SK-N-SH (cell line): ENCODE data around the gene TSPO2. TPM values are rescaled to one million over a fixed set of nuclear protein-coding genes. Genes with fewer than 3 reads are reported as not detected.
"Not testable (repeated sequence)": the region's sequence is repeated elsewhere in the genome, so short reads cannot be mapped to it uniquely, and the experiment has no call there.

ENCODE experiments used
- CTCF ChIA-PET: fragments of 300-600, 350-600 bp; formaldehyde crosslinking; extraction: SDS; loops from one replicate; lab custom pipeline; 2021; lab: Yijun Ruan, JAX
- POLR2A ChIA-PET: fragments of 350-600 bp; sonication (Branson Sonifier 250); formaldehyde crosslinking; extraction: SDS; loops from one replicate; lab custom pipeline; 2020; ENCODE audit warnings: antibody characterized with exemption, inconsistent platforms; lab: Yijun Ruan, JAX
- DNase-seq: peaks from one replicate; pipeline ENCODE4 v3.0.0; 2012
- H2AFZ ChIP-seq: fragments of 200-600 bp; sonication (generic); 2 replicates; pipeline ENCODE4 v1.8.1; 2016; ENCODE audit warnings: antibody characterized with exemption, mild to moderate bottlenecking, low read depth
- H3F3A ChIP-seq: fragments of 200-600 bp; sonication (generic); replicated peaks from 2 replicates; pipeline ENCODE3; 2016; ENCODE audit warnings: antibody characterized with exemption, mild to moderate bottlenecking; ENCODE audit not compliant: insufficient read depth
- H3K27ac ChIP-seq, 2 experiments: fragments of 200-500 bp in 1 of 2; fragments of 200-600 bp in 1 of 2; sonication (Bioruptor generic) in 1 of 2; sonication (generic), shearing (Covaris generic) in 1 of 2; 2 replicates each; pipeline versions ENCODE4 v1.5.1 to v1.6.1; 2014 to 2016; ENCODE audit warnings: low read depth in 2 of 2, inconsistent platforms in 1 of 2, low read length in 1 of 2, mild to moderate bottlenecking in 1 of 2, mixed read lengths in 1 of 2
- H3K27me3 ChIP-seq: fragments of 200-600 bp; sonication (generic), shearing (Covaris generic); 2 replicates; pipeline ENCODE4 v1.6.1; 2016; ENCODE audit warnings: mixed run types; ENCODE audit not compliant: insufficient read depth
- H3K36me3 ChIP-seq, 2 experiments: fragments of 200-500 bp in 1 of 2; fragments of 200-600 bp in 1 of 2; sonication (Bioruptor generic) in 1 of 2; sonication (generic) in 1 of 2; replicated peaks in 1 of 2; 2 replicates each; pipeline versions ENCODE3 to v1.5.1; 2014 to 2016; ENCODE audit warnings: low read length in 1 of 2, mild to moderate bottlenecking in 1 of 2; ENCODE audit not compliant: insufficient read depth in 2 of 2, control insufficient read depth in 1 of 2
- H3K4me1 ChIP-seq, 2 experiments: fragments of 200-500 bp in 1 of 2; fragments of 200-600 bp in 1 of 2; sonication (Bioruptor generic) in 1 of 2; sonication (generic), shearing (Covaris generic) in 1 of 2; 2 replicates each; pipeline versions ENCODE4 v1.5.1 to v1.6.1; 2014 to 2016; ENCODE audit warnings: low read depth in 1 of 2, low read length in 1 of 2, mixed run types in 1 of 2; ENCODE audit not compliant: insufficient read depth in 2 of 2, control insufficient read depth in 1 of 2
- H3K4me2 ChIP-seq: fragments of 200-600 bp; sonication (generic), shearing (Covaris generic); 2 replicates; pipeline ENCODE4 v1.6.1; 2017; ENCODE audit warnings: mixed run types
- H3K4me3 ChIP-seq, 2 experiments: fragments of 200-500 bp in 1 of 2; fragments of 200-600 bp in 1 of 2; sonication (Bioruptor generic) in 1 of 2; sonication (generic), shearing (Covaris generic) in 1 of 2; 2 replicates each; pipeline versions ENCODE4 v1.5.1 to v1.8.1; 2014 to 2016; ENCODE audit warnings: low read depth in 2 of 2, inconsistent platforms in 1 of 2, low read length in 1 of 2, mild to moderate bottlenecking in 1 of 2, mixed read lengths in 1 of 2, moderate library complexity in 1 of 2
- H3K79me2 ChIP-seq: fragments of 200-600 bp; sonication (generic); 2 replicates; pipeline ENCODE4 v1.8.1; 2017; ENCODE audit warnings: mild to moderate bottlenecking; ENCODE audit not compliant: insufficient read depth
- H3K9ac ChIP-seq: fragments of 200-600 bp; sonication (generic); 2 replicates; pipeline ENCODE4 v1.6.1; 2017; ENCODE audit warnings: mixed run types
- H3K9me2 ChIP-seq: fragments of 200-600 bp; sonication (generic); 2 replicates; pipeline ENCODE4 v1.6.1; 2017; ENCODE audit warnings: mixed run types
- H3K9me3 ChIP-seq: fragments of 200-600 bp; sonication (generic); 2 replicates; pipeline ENCODE4 v1.6.1; 2017; ENCODE audit warnings: mixed run types, mild to moderate bottlenecking, moderate library complexity
- H4K20me1 ChIP-seq: fragments of 200-600 bp; sonication (generic); 2 replicates; pipeline ENCODE4 v1.6.1; 2017; ENCODE audit warnings: mild to moderate bottlenecking, mixed run types; ENCODE audit not compliant: insufficient read depth
- CTCF ChIP-seq: fragments of 200-600 bp; sonication (generic); IDR thresholded peaks from 2 replicates; pipeline ENCODE4 v1.6.1; 2017; ENCODE audit warnings: antibody characterized with exemption, mild to moderate bottlenecking, moderate library complexity
- ELF1 ChIP-seq: IDR thresholded peaks from 2 replicates; pipeline ENCODE4 v1.4.0; 2012
- EZH2phosphoT487 ChIP-seq: fragments of 200-600 bp; sonication (generic); IDR thresholded peaks from 2 replicates; pipeline ENCODE4 v1.6.1; 2017; ENCODE audit warnings: low read depth, mixed run types, mild to moderate bottlenecking, antibody characterized with exemption, moderate library complexity, borderline replicate concordance
- FOXM1 ChIP-seq: IDR thresholded peaks from 2 replicates; pipeline ENCODE4 v1.4.0; 2012; ENCODE audit warnings: low read depth, mild to moderate bottlenecking
- IRF3 ChIP-seq: fragments of 150-350 bp; IDR thresholded peaks from 2 replicates; pipeline ENCODE4 v1.6.1; 2016; ENCODE audit warnings: mild to moderate bottlenecking, low read depth, low read length
- JUND ChIP-seq: IDR thresholded peaks from 2 replicates; pipeline ENCODE4 v1.4.0; 2012
- MEF2A ChIP-seq: IDR thresholded peaks from 2 replicates; pipeline ENCODE4 v1.4.0; 2012; ENCODE audit warnings: low read depth, borderline replicate concordance
- NRF1 ChIP-seq: IDR thresholded peaks from 2 replicates; pipeline ENCODE4 v1.6.1; 2012; ENCODE audit warnings: low read depth, mild to moderate bottlenecking, low read length
- RAD21 ChIP-seq: IDR thresholded peaks from 2 replicates; pipeline ENCODE4 v1.6.1; 2012; ENCODE audit warnings: mild to moderate bottlenecking, low read length
- SMC3 ChIP-seq: IDR thresholded peaks from 2 replicates; pipeline ENCODE4 v1.6.1; 2012; ENCODE audit warnings: low read depth, low read length, improper control_type of control experiment
- TAF1 ChIP-seq: IDR thresholded peaks from 2 replicates; pipeline ENCODE4 v1.6.1; 2012; ENCODE audit warnings: low read depth, mild to moderate bottlenecking, low read length, moderate library complexity, borderline replicate concordance
- WGBS: methylation state at CpG from one replicate; pipeline ENCODE4 v1.1.6; 2017; ENCODE audit warnings: low lambda C conversion rate; 5-methylcytosine and 5-hydroxymethylcytosine counted together
- polyA plus RNA-seq, 3 experiments: library from polyadenylated mRNA; depleted of rRNA; stranded (reverse); fragments of >200 nt; gene quantifications; 2 replicates each; pipeline ENCODE4 v1.2.3, GENCODE V29; 2012

The TSPO2 gene
- polyA plus RNA-seq, 1 of the 3 experiments (the other 2 are of a cell fraction): not detected

GRCh38 chr6:41002168-41002567 is 40.1 kb upstream of the TSPO2 start:
- H3K4me1 ChIP-seq: peaks cover 0 to 6% of the 10 kb centered on the region in 2 experiments; a peak in 3 of 4 replicates
- ChIA-PET POLR2A (no interaction called here), CTCF (interaction anchor here (3.8 kb wide), 1 partner anchor 25 kb away, joined by 21 read pairs; no protein-coding TSS in a partner anchor)
- H4K20me1 ChIP-seq: no peaks in the 10 kb centered on the region
- no peak for TF ChIP-seq IRF3
- no peak for TF ChIP-seq TAF1
- no peak for TF ChIP-seq NRF1
- no peak for TF ChIP-seq RAD21
- TF ChIP-seq ELF1: no peak
- no peak for TF ChIP-seq MEF2A
- TF ChIP-seq FOXM1: no peak
- TF ChIP-seq JUND: no peak
- no peak for TF ChIP-seq EZH2phosphoT487
- no peak overlapping the region for H3K4me2 ChIP-seq
- H3K4me3 ChIP-seq: no peak overlapping the region
- H2AFZ ChIP-seq: no peak overlapping the region
- no peak overlapping the region for H3K9ac ChIP-seq
- H3K9me3 ChIP-seq: no peaks in the 10 kb centered on the region
- H3K36me3 ChIP-seq: no peaks in the 10 kb centered on the region
- H3K27ac ChIP-seq: no peak overlapping the region
- 60% methylated on average over 3 of the region's 3 CpGs for WGBS
- H3K9me2 ChIP-seq: no peaks in the 10 kb centered on the region
- H3K79me2 ChIP-seq: no peaks in the 10 kb centered on the region
- no peaks in the 10 kb centered on the region; the same call in 1 of the 2 replicates for H3K27me3 ChIP-seq
- no peak for DNase-seq
- H3F3A ChIP-seq: no peaks in the 10 kb centered on the region

GRCh38 chr6:41006217-41006616 is 36.0 kb upstream of the TSPO2 start:
- H3F3A ChIP-seq, POLR2A ChIA-PET: not testable (repeated sequence)

GRCh38 chr6:41006980-41007379 is 35.3 kb upstream of the TSPO2 start:
- H2AFZ ChIP-seq, H3K79me2 ChIP-seq, H3K27ac ChIP-seq, H3K9me2 ChIP-seq, H3K27me3 ChIP-seq, H4K20me1 ChIP-seq, DNase-seq, H3K36me3 ChIP-seq, H3K9me3 ChIP-seq, H3K4me3 ChIP-seq, H3K9ac ChIP-seq, CTCF ChIA-PET, H3F3A ChIP-seq, H3K4me1 ChIP-seq, POLR2A ChIA-PET, H3K4me2 ChIP-seq: not testable (repeated sequence)
- WGBS: 83% methylated on average over 4 of the region's 4 CpGs

More at GRCh38 chr6:41006217-41006616, 36.0 kb upstream of the TSPO2 start:
- DNase-seq, H4K20me1 ChIP-seq, H3K79me2 ChIP-seq, H3K4me3 ChIP-seq, H3K36me3 ChIP-seq, H3K27ac ChIP-seq, H3K9ac ChIP-seq, H3K9me2 ChIP-seq, H3K4me1 ChIP-seq, H3K4me2 ChIP-seq, CTCF ChIA-PET, H3K9me3 ChIP-seq, H2AFZ ChIP-seq, H3K27me3 ChIP-seq: not testable (repeated sequence)
- peak; percentile 74 for TF ChIP-seq CTCF
- peak; percentile 59 for TF ChIP-seq RAD21
- TF ChIP-seq SMC3: peak; percentile 73
- WGBS: 3% methylated on average over 7 of the region's 7 CpGs
